NCI-H1436 (cell line): ENCODE results near the gene COQ2.
"Not testable (repeated sequence)": the region's sequence is repeated elsewhere in the genome, so short reads cannot be mapped to it uniquely, and the experiment has no call there.

Experiments used
- DNase-seq: peaks from one replicate; lab custom pipeline; 2025; lab: John Stamatoyannopoulos, UW

Gene COQ2

GRCh38 chr4:83284193-83285054 is at the start of gene COQ2:
Gene COQ2 (minus strand): TSS chr4:83284798. CDS start chr4:83284764, 34 bp downstream.
- DNase-seq = peak; percentile 90

GRCh38 chr4:83331956-83332355 is 47.4 kb upstream of the COQ2 start:
- DNase-seq = no peak

GRCh38 chr4:83329521-83330110 is 45.0 kb upstream of the COQ2 start:
- DNase-seq = no peak

- no peak for DNase-seq
These were observed 44.1 kb upstream of the COQ2 start for GRCh38 chr4:83328521-83329187.

GRCh38 chr4:83326546-83326945 is 41.9 kb upstream of the COQ2 start:
- DNase-seq = no peak

GRCh38 chr4:83325306-83325705 is 40.7 kb upstream of the COQ2 start:
- not testable (repeated sequence) for DNase-seq

- DNase-seq = no peak
These were observed 38.5 kb upstream of the COQ2 start for GRCh38 chr4:83323136-83323535.

- DNase-seq = no peak
These were observed 36.0 kb upstream of the COQ2 start for GRCh38 chr4:83320548-83320947.

GRCh38 chr4:83318666-83319065 is 34.1 kb upstream of the COQ2 start:
- no peak for DNase-seq

- no peak for DNase-seq
These were observed 33.1 kb upstream of the COQ2 start for GRCh38 chr4:83317671-83318070.

GRCh38 chr4:83316459-83317165 is 32.0 kb upstream of the COQ2 start:
- no peak for DNase-seq

- no peak for DNase-seq
These were observed 30.8 kb upstream of the COQ2 start for GRCh38 chr4:83315341-83315870.

- DNase-seq = no peak
These were observed 24.1 kb upstream of the COQ2 start for GRCh38 chr4:83308672-83309071.

- no peak for DNase-seq
These were observed 23.3 kb upstream of the COQ2 start for GRCh38 chr4:83307920-83308319.

- no peak for DNase-seq
These were observed 20.6 kb upstream of the COQ2 start for GRCh38 chr4:83305187-83305586.

- DNase-seq = no peak
These were observed 13.1 kb upstream of the COQ2 start for GRCh38 chr4:83297548-83298260.

GRCh38 chr4:83293305-83294046 is 8.9 kb upstream of the COQ2 start:
- no peak for DNase-seq

- DNase-seq = not testable (repeated sequence)
These were observed 5.6 kb upstream of the COQ2 start for GRCh38 chr4:83290059-83290774.

- DNase-seq = not testable (repeated sequence)
These were observed 3.8 kb upstream of the COQ2 start for GRCh38 chr4:83288381-83288780.

GRCh38 chr4:83285055-83285407 is 433 bp upstream of the COQ2 start:
- no peak for DNase-seq
